Measurements from ENCODE around the gene TTF2.

Gene TTF2

DNA sequence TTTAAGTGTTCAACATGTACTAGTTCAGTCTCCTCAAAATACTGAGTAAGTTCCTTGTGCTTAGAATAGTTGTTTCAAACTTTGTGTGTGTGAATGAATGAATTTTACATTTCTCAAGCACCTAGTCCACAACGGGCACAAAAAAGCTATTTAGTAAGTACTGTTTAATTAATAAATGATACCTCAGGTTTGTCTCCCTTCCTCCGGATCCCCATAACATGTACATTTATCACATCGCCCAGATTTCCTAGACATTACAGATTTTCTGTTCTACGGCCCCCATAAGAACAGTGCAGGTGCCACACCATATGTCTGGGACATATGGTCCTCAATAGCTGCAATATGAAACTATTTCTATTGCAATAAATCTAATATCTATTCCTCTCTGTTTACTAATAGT is 1.3 kb upstream of the TTF2 start:
- Histone ChIP-seq H3K27ac (ENCODE audit: low read depth, low read length) (peak overlapping the region; percentile 97), H2AFZ (ENCODE audit: low read depth, low read length, severe bottlenecking) (peak overlapping the region; percentile 70), H3F3A (ENCODE audit: insufficient read depth) (peaks cover 15% of the 10 kb centered on the region), H3K4me2 (ENCODE audit: low read depth, low read length, poor library complexity, severe bottlenecking) (peak overlapping the region; percentile 99), H3K4me3 (ENCODE audit: insufficient read depth, low read length, poor library complexity, severe bottlenecking) (peak overlapping the region; percentile 84), H3K36me3 (ENCODE audit: low read length) (peaks cover 25% of the 10 kb centered on the region; the same call in 1 of the 2 replicates), H3K79me2 (ENCODE audit: insufficient read depth, low read length) (peaks cover 54% of the 10 kb centered on the region), H3K27me3 (ENCODE audit: low read length) (no peaks in the 10 kb centered on the region), H3K9me3 (ENCODE audit: insufficient read depth, low read length) (no peaks in the 10 kb centered on the region), H3K9ac (ENCODE audit: low read length) (peak overlapping the region; percentile 85), H3K9me2 (replicated peaks; ENCODE audit: insufficient read depth, low read length) (no peaks in the 10 kb centered on the region), H4K20me1 (ENCODE audit: low read depth, low read length) (no peaks in the 10 kb centered on the region)
- no peak for TF ChIP-seq CTCF (IDR thresholded peaks at IDR 0.05; ENCODE audit: insufficient read depth, low read length, poor library complexity, severe bottlenecking)

DNA sequence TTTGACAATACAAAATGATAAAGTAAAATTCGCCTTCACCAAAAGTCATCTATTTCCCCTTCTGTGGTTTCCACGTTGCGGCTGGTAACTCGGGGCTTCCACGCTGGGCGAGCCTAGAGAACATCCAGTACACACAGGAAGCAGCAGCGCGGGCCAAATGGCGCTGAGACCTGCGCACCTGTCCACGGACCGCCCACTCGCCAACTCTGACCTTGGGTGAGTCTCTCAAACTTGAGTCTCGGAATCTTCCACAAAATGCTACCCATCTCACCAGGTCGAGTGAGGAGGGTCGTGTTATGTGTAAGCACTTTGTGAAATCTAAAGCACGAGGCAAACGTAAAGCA is 820 bp upstream of the TTF2 start:
- H3K9me3 ChIP-seq (ENCODE audit: insufficient read depth, low read length) = no peaks in the 10 kb centered on the region
- peaks cover 59% of the 10 kb centered on the region for H3K79me2 ChIP-seq (ENCODE audit: insufficient read depth, low read length)
- H3K27me3 ChIP-seq (ENCODE audit: low read length) = no peaks in the 10 kb centered on the region
- no peak for TF ChIP-seq CTCF (IDR thresholded peaks at IDR 0.05; ENCODE audit: insufficient read depth, low read length, poor library complexity, severe bottlenecking)
- TF ChIP-seq EZH2phosphoT487 (conservative IDR thresholded peaks at IDR 0.05; ENCODE audit: low read length) = no peak
- H3K4me3 ChIP-seq (ENCODE audit: insufficient read depth, low read length, poor library complexity, severe bottlenecking) = peak overlapping the region; percentile 84
- H3K9me2 ChIP-seq (replicated peaks; ENCODE audit: insufficient read depth, low read length) = no peaks in the 10 kb centered on the region
- H3K4me2 ChIP-seq (ENCODE audit: low read depth, low read length, poor library complexity, severe bottlenecking) = peak overlapping the region; percentile 99
- no peaks in the 10 kb centered on the region for H4K20me1 ChIP-seq (ENCODE audit: low read depth, low read length)
- H3F3A ChIP-seq (ENCODE audit: insufficient read depth) = peaks cover 15% of the 10 kb centered on the region
- H3K36me3 ChIP-seq (ENCODE audit: low read length) = peaks cover 27% of the 10 kb centered on the region; the same call in 1 of the 2 replicates
- peak overlapping the region; percentile 97 for H3K27ac ChIP-seq (ENCODE audit: low read depth, low read length)
- H3K9ac ChIP-seq (ENCODE audit: low read length) = peak overlapping the region; percentile 85
- peak overlapping the region; percentile 70 for H2AFZ ChIP-seq (ENCODE audit: low read depth, low read length, severe bottlenecking)

DNA sequence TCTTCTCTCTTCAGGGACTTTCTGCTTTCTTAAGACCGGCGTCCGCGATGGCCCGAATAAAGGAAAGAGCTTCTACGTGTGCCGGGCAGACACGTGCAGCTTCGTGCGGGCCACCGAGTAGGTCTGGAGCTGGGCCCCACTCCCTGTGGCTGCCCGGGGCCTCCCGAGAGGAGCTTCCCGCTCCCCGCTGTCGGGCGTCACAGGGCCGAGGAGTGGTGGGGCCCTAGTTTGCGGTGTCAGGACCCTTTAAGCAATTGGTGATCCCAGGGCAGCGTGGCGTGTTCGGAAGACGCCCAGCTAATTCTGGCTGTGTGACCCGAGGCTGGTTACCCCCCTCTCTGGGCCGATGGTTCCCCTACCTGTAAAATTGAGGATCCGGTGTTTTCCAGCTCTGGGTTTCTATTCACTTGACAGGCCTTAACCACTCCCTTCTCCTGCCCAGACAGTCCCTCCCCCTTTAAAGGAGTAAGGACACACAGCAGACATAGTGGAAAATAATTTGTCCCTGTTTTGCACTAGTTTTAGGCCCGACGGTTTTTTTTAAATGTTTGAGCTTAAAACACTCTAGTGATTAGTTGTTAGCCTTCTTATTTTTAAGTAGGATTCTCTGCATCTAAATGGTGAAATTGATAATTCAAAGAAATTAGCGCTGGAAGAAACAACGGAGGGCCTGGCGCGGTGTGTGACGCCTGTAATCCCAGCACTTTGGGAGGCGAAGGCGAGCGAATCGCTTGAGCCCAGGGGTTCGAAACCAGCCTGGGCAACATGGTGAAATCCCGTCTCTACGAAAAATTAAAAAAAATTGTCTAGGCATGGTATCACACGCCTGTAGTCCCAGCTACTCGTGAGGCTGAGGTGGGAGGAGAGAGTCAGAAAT is 553 bp downstream of the TTF2 start:
- Histone ChIP-seq H3K27ac (ENCODE audit: low read depth, low read length) (peak overlapping the region; percentile 58), H3K79me2 (ENCODE audit: insufficient read depth, low read length) (peaks cover 70% of the 10 kb centered on the region), H3K27me3 (ENCODE audit: low read length) (no peaks in the 10 kb centered on the region)

More for the DNA sequence above, 553 bp downstream of the TTF2 start:
- no peaks in the 10 kb centered on the region for H4K20me1 ChIP-seq (ENCODE audit: low read depth, low read length)
- H3K4me2 ChIP-seq (ENCODE audit: low read depth, low read length, poor library complexity, severe bottlenecking) = peak overlapping the region; percentile 69
- peaks cover 32% of the 10 kb centered on the region; the same call in 1 of the 2 replicates for H3K36me3 ChIP-seq (ENCODE audit: low read length)
- H2AFZ ChIP-seq (ENCODE audit: low read depth, low read length, severe bottlenecking) = no peak overlapping the region
- H3K9me2 ChIP-seq (replicated peaks; ENCODE audit: insufficient read depth, low read length) = no peaks in the 10 kb centered on the region
- H3F3A ChIP-seq (ENCODE audit: insufficient read depth) = peaks cover 15% of the 10 kb centered on the region
- H3K4me3 ChIP-seq (ENCODE audit: insufficient read depth, low read length, poor library complexity, severe bottlenecking) = peak overlapping the region; percentile 86
- no peaks in the 10 kb centered on the region for H3K9me3 ChIP-seq (ENCODE audit: insufficient read depth, low read length)
- TF ChIP-seq EZH2phosphoT487 (conservative IDR thresholded peaks at IDR 0.05; ENCODE audit: low read length) = no peak
- no peak for TF ChIP-seq CTCF (IDR thresholded peaks at IDR 0.05; ENCODE audit: insufficient read depth, low read length, poor library complexity, severe bottlenecking)
- H3K9ac ChIP-seq (ENCODE audit: low read length) = peak overlapping the region; percentile 95
